ENCODE data around the gene SENP7.

DNA sequence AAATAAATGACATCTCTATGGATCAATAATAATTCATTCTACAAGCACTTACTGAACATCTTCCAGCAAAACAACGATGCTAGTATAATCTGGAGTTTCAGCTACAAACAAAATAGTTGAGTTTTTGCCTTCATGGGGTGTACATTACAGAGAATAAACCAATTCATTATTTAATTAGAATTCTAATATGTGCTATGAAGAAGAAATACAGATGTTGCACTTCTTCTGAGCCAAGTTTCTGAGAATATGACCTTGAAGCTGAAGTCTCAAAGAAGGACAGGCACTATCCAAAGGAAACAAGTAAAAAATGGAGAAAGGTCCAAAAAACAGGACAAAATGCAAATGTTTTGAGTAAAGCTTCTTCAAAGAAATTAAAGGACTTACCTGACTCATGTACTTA is 94.2 kb downstream of the SENP7 start:
- TF ChIP-seq, protein P1, sequence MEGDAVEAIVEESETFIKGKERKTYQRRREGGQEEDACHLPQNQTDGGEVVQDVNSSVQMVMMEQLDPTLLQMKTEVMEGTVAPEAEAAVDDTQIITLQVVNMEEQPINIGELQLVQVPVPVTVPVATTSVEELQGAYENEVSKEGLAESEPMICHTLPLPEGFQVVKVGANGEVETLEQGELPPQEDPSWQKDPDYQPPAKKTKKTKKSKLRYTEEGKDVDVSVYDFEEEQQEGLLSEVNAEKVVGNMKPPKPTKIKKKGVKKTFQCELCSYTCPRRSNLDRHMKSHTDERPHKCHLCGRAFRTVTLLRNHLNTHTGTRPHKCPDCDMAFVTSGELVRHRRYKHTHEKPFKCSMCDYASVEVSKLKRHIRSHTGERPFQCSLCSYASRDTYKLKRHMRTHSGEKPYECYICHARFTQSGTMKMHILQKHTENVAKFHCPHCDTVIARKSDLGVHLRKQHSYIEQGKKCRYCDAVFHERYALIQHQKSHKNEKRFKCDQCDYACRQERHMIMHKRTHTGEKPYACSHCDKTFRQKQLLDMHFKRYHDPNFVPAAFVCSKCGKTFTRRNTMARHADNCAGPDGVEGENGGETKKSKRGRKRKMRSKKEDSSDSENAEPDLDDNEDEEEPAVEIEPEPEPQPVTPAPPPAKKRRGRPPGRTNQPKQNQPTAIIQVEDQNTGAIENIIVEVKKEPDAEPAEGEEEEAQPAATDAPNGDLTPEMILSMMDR (IDR thresholded peaks at IDR 0.05): no peak
- TF ChIP-seq POLR2A (IDR thresholded peaks at IDR 0.05): no peak
